Neural progenitor cell (in vitro differentiated cells): Measurements from ENCODE around the gene RBM33. TPM values are rescaled to one million over a fixed set of nuclear protein-coding genes. Genes with fewer than 3 reads are reported as not detected.

ENCODE experiments used
- DNase-seq: peaks from one replicate; pipeline ENCODE4 v3.0.0-alpha.2; 2016; ENCODE audit warnings: low spot score
- H2AFZ ChIP-seq: fragments of 200-600 bp; sonication (generic); replicated peaks from 2 replicates; pipeline ENCODE4 v1.6.1; 2016; ENCODE audit warnings: antibody characterized with exemption
- H3F3A ChIP-seq: fragments of 200-600 bp; sonication (generic); 2 replicates; pipeline ENCODE4 v1.6.1; 2016; ENCODE audit warnings: antibody characterized with exemption, low read depth
- H3K27ac ChIP-seq: fragments of 200-600 bp; sonication (generic); 2 replicates; pipeline ENCODE4 v1.5.1; 2016; ENCODE audit warnings: mild to moderate bottlenecking
- H3K27me3 ChIP-seq: fragments of 200-600 bp; sonication (generic); 2 replicates; pipeline ENCODE4 v1.6.1; 2016; ENCODE audit warnings: mild to moderate bottlenecking, moderate library complexity
- H3K36me3 ChIP-seq: fragments of 200-600 bp; sonication (generic); 2 replicates; pipeline ENCODE4 v1.5.1; 2016
- H3K4me1 ChIP-seq: fragments of 200-600 bp; sonication (generic); 2 replicates; pipeline ENCODE4 v1.6.1; 2016; ENCODE audit warnings: mixed run types
- H3K4me2 ChIP-seq: fragments of 200-600 bp; sonication (generic); 2 replicates; pipeline ENCODE4 v1.6.1; 2016
- H3K4me3 ChIP-seq: fragments of 200-600 bp; sonication (generic); 2 replicates; pipeline ENCODE4 v1.5.1; 2016
- H3K79me2 ChIP-seq: fragments of 200-600 bp; sonication (generic); 2 replicates; pipeline ENCODE4 v1.6.1; 2016; ENCODE audit warnings: low read depth
- H3K9ac ChIP-seq: fragments of 200-600 bp; sonication (generic); 2 replicates; pipeline ENCODE4 v1.6.1; 2016
- H3K9me3 ChIP-seq: fragments of 200-600 bp; sonication (generic); 2 replicates; pipeline ENCODE4 v1.5.1; 2016; ENCODE audit warnings: low read depth
- H4K20me1 ChIP-seq: fragments of 200-600 bp; sonication (generic); 2 replicates; pipeline ENCODE4 v1.6.1; 2016; ENCODE audit warnings: low read depth
- H3K27ac Mint-ChIP-seq: 3 replicates; pipeline ENCODE4 v1.8.0; 2021; ENCODE audit warnings: mixed read lengths
- H3K27me3 Mint-ChIP-seq: 2 replicates; pipeline ENCODE4 v1.8.0; 2022; ENCODE audit warnings: low read depth, mild to moderate bottlenecking, inconsistent platforms, moderate library complexity, mixed read lengths; ENCODE audit not compliant: insufficient read depth
- H3K36me3 Mint-ChIP-seq: 3 replicates; pipeline ENCODE4 v1.8.0; 2021; ENCODE audit warnings: mixed read lengths
- H3K4me1 Mint-ChIP-seq: 3 replicates; pipeline ENCODE4 v1.8.0; 2021; ENCODE audit warnings: mixed read lengths
- H3K4me3 Mint-ChIP-seq: 3 replicates; pipeline ENCODE4 v1.8.0; 2021; ENCODE audit warnings: mild to moderate bottlenecking, moderate library complexity, mixed read lengths
- H3K9me3 Mint-ChIP-seq: 3 replicates; pipeline ENCODE4 v1.8.0; 2020; ENCODE audit warnings: mixed read lengths
- CTCF ChIP-seq: fragments of 200-600 bp; sonication (generic); IDR thresholded peaks from 2 replicates; pipeline ENCODE4 v1.5.1; 2017; ENCODE audit warnings: antibody characterized with exemption, mild to moderate bottlenecking
- EZH2 ChIP-seq: fragments of 200-600 bp; sonication (generic); IDR thresholded peaks from 2 replicates; pipeline ENCODE4 v1.6.1; 2017; ENCODE audit warnings: antibody characterized with exemption, mild to moderate bottlenecking, moderate library complexity
- EZH2phosphoT487 ChIP-seq: fragments of 200-600 bp; sonication (generic); IDR thresholded peaks from 2 replicates; pipeline ENCODE4 v1.6.1; 2017; ENCODE audit warnings: antibody characterized with exemption
- total RNA-seq: library from RNA; depleted of rRNA; stranded (reverse); fragments of >200 nt; gene quantifications from 2 replicates; pipeline ENCODE4 v1.2.3, GENCODE V29; 2015; ENCODE audit warnings: low replicate concordance

The RBM33 gene
- total RNA-seq, 1 donor from 2014 or later = 48.6 TPM

GRCh38 chr7:155692317-155692716 lies 47.9 kb downstream of the RBM33 start:
- no peak overlapping the region for H3K4me2 ChIP-seq
- H3K79me2 ChIP-seq = peaks cover 90% of the 10 kb centered on the region
- no peak for DNase-seq
- no peak overlapping the region for H3K4me3 ChIP-seq
- Mint-ChIP-seq H3K4me1 (peaks cover 2% of the 10 kb centered on the region), H3K9me3 (peaks cover 30% of the 10 kb centered on the region), H3K36me3 (peaks cover 60% of the 10 kb centered on the region), H3K27ac (no peak overlapping the region), H3K4me3 (no peak overlapping the region), H3K27me3 (no peaks in the 10 kb centered on the region)
- no peak overlapping the region for H3K9ac ChIP-seq
- no peaks in the 10 kb centered on the region for H3K9me3 ChIP-seq
- H3K36me3 ChIP-seq = no peaks in the 10 kb centered on the region
- no peaks in the 10 kb centered on the region for H3K27me3 ChIP-seq
- no peaks in the 10 kb centered on the region for H3K4me1 ChIP-seq
- H2AFZ ChIP-seq = no peak overlapping the region
- peaks cover 59% of the 10 kb centered on the region for H4K20me1 ChIP-seq
- no peak overlapping the region for H3K27ac ChIP-seq
- TF ChIP-seq EZH2phosphoT487 (no peak), CTCF (no peak), EZH2 (no peak)
- no peaks in the 10 kb centered on the region for H3F3A ChIP-seq

- TF ChIP-seq CTCF (no peak), EZH2phosphoT487 (no peak), EZH2 (no peak)
These were observed 49.4 kb downstream of the RBM33 start for GRCh38 chr7:155693826-155694225.

DNA sequence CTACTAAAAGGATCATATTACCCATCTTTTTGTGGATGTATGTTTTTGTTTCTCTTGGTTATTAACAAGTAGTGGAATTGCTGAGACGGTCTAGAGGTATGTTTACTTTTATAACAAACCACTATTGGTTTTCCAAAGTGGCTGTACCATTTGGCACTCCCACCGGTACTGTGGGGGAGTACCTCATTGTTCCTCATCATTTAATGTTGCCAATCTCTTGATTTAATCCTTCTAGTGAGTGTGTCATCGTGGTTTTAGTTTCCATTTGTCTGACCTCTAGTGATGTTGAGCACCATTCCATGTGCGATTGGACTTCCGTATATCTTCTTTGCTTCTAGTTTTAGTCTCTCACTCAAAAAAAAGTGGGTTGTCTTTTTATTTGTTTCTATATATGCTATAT lies 50.4 kb downstream of the RBM33 start:
- no peak overlapping the region for H3K4me3 Mint-ChIP-seq
- H3K9me3 Mint-ChIP-seq = peaks cover 12% of the 10 kb centered on the region
- Histone ChIP-seq H3K79me2 (peaks cover 99% of the 10 kb centered on the region), H3K9ac (no peak overlapping the region), H3F3A (no peaks in the 10 kb centered on the region), H3K4me2 (no peak overlapping the region), H3K36me3 (peaks cover 6% of the 10 kb centered on the region), H3K27me3 (no peaks in the 10 kb centered on the region), H3K27ac (no peak overlapping the region), H3K4me3 (no peak overlapping the region), H4K20me1 (peaks cover 71% of the 10 kb centered on the region), H3K9me3 (no peaks in the 10 kb centered on the region), H2AFZ (no peak overlapping the region), H3K4me1 (no peaks in the 10 kb centered on the region)
- H3K27ac Mint-ChIP-seq = no peak overlapping the region
- H3K4me1 Mint-ChIP-seq = peaks cover 10% of the 10 kb centered on the region
- DNase-seq = no peak
- peaks cover 56% of the 10 kb centered on the region for H3K36me3 Mint-ChIP-seq
- peaks cover 2% of the 10 kb centered on the region for H3K27me3 Mint-ChIP-seq
- no peak for TF ChIP-seq EZH2
- no peak for TF ChIP-seq CTCF
- no peak for TF ChIP-seq EZH2phosphoT487

More at GRCh38 chr7:155693826-155694225, 49.4 kb downstream of the RBM33 start:
- H3K9me3 ChIP-seq = no peaks in the 10 kb centered on the region
- H3K27me3 ChIP-seq = no peaks in the 10 kb centered on the region
- H4K20me1 ChIP-seq = peaks cover 62% of the 10 kb centered on the region
- H3K27me3 Mint-ChIP-seq = no peaks in the 10 kb centered on the region
- H3K4me3 Mint-ChIP-seq = no peak overlapping the region
- peaks cover 2% of the 10 kb centered on the region for H3K4me1 Mint-ChIP-seq
- H3K4me2 ChIP-seq = no peak overlapping the region
- H2AFZ ChIP-seq = no peak overlapping the region
- H3F3A ChIP-seq = no peaks in the 10 kb centered on the region
- no peak overlapping the region for H3K9ac ChIP-seq
- H3K27ac Mint-ChIP-seq = no peak overlapping the region
- H3K79me2 ChIP-seq = peaks cover 94% of the 10 kb centered on the region
- no peak for DNase-seq
- no peaks in the 10 kb centered on the region for H3K36me3 ChIP-seq
- peaks cover 20% of the 10 kb centered on the region for H3K9me3 Mint-ChIP-seq
- H3K27ac ChIP-seq = no peak overlapping the region
- H3K4me1 ChIP-seq = no peaks in the 10 kb centered on the region
- H3K4me3 ChIP-seq = no peak overlapping the region
- peaks cover 56% of the 10 kb centered on the region for H3K36me3 Mint-ChIP-seq
